K562 (cell line): ENCODE measurements around the gene SLC33A1. TPM values are rescaled to one million over a fixed set of nuclear protein-coding genes. Genes with fewer than 3 reads are reported as not detected.

ENCODE experiments used
- CREB1 ChIP-seq, 2 experiments: sonication (generic) in 1 of 2; formaldehyde crosslinking in 1 of 2; IDR thresholded peaks; 2 replicates each; pipeline versions ENCODE4 v1.6.1 to v1.8.0; 2012 to 2022; ENCODE audit warnings: inconsistent platforms in 1 of 2, mild to moderate bottlenecking in 1 of 2, missing genetic modification reagents in 1 of 2, moderate library complexity in 1 of 2
- JUN ChIP-seq, 2 experiments: sonication (generic) in 1 of 2; formaldehyde crosslinking in 1 of 2; IDR thresholded peaks; 2 replicates each; pipeline versions ENCODE4 v1.6.1 to v1.8.0; 2012 to 2022; ENCODE audit warnings: borderline replicate concordance in 2 of 2, mild to moderate bottlenecking in 2 of 2, improper control_type of control experiment in 1 of 2, low read depth in 1 of 2, low read length in 1 of 2, missing genetic modification reagents in 1 of 2
- KAT2B ChIP-seq: IDR thresholded peaks from one replicate; pipeline ENCODE4 v1.6.1; 2012; ENCODE audit warnings: low read depth, mild to moderate bottlenecking, control low read depth, inconsistent platforms, low read length, moderate library complexity
- MCM3 ChIP-seq: fragments of 450-650 bp; IDR thresholded peaks from 2 replicates; pipeline ENCODE4 v1.6.1; 2016
- MYBL2 ChIP-seq, 2 experiments: fragments of 450-650 bp in 1 of 2; sonication (generic) in 1 of 2; formaldehyde crosslinking in 1 of 2; IDR thresholded peaks; 2 replicates each; pipeline versions ENCODE4 v1.6.1 to v1.8.1; 2017 to 2022; ENCODE audit warnings: borderline replicate concordance in 1 of 2, inconsistent platforms in 1 of 2, low read depth in 1 of 2, mild to moderate bottlenecking in 1 of 2, missing genetic modification reagents in 1 of 2, moderate library complexity in 1 of 2
- MYNN ChIP-seq, 2 experiments: sonication (generic); formaldehyde crosslinking in 1 of 2; IDR thresholded peaks; 2 replicates each; pipeline versions ENCODE4 v1.5.0 to v1.6.1; 2016 to 2020; ENCODE audit warnings: antibody characterized with exemption in 1 of 2, missing genetic modification reagents in 1 of 2
- RCOR1 ChIP-seq, 2 experiments: IDR thresholded peaks; 2 replicates each; pipeline ENCODE4 v1.6.1; 2012; ENCODE audit warnings: low read depth in 2 of 2, low read length in 2 of 2, borderline replicate concordance in 1 of 2, improper control_type of control experiment in 1 of 2
- RFX1 ChIP-seq: fragments of 450-650 bp; IDR thresholded peaks from 2 replicates; pipeline ENCODE4 v1.6.1; 2016; ENCODE audit warnings: mild to moderate bottlenecking, moderate library complexity
- SP2 ChIP-seq: IDR thresholded peaks from 2 replicates; pipeline ENCODE4 v1.6.1; 2011; ENCODE audit warnings: mild to moderate bottlenecking, low read depth, low read length, moderate library complexity; ENCODE audit not compliant: poor library complexity, severe bottlenecking; ENCODE audit errors: extremely low read depth
- SREBF1 ChIP-seq: fragments of 150-350 bp; IDR thresholded peaks from 2 replicates; pipeline ENCODE4 v1.6.1; 2014; ENCODE audit warnings: antibody characterized with exemption, low read depth, low read length, borderline replicate concordance
- TAF15 ChIP-seq: fragments of 200-400 bp; formaldehyde crosslinking; IDR thresholded peaks from 2 replicates; pipeline ENCODE4 v1.6.1; 2017; ENCODE audit warnings: mild to moderate bottlenecking, low read depth, low read length, moderate library complexity
- TAF9B ChIP-seq: fragments of 450-650 bp; IDR thresholded peaks from 2 replicates; pipeline ENCODE4 v1.6.1; 2018; ENCODE audit warnings: mild to moderate bottlenecking; ENCODE audit not compliant: partially characterized antibody
- ZC3H4 ChIP-seq: sonication (generic); formaldehyde crosslinking; IDR thresholded peaks from 2 replicates; pipeline ENCODE4 v1.9.0; 2021; ENCODE audit warnings: missing genetic modification reagents, borderline replicate concordance
- ZKSCAN3 ChIP-seq: fragments of 250-450 bp; sonication (Bioruptor Pico); IDR thresholded peaks from 2 replicates; pipeline ENCODE4 v1.4.0; 2020
- ZNF134 ChIP-seq: fragments of 250-450 bp; sonication (Bioruptor Pico); conservative IDR thresholded peaks from 2 replicates; pipeline ENCODE4 v1.4.0; 2020
- ZNF41 ChIP-seq: fragments of 250-450 bp; sonication (Bioruptor Pico); conservative IDR thresholded peaks from 2 replicates; pipeline ENCODE4 v1.4.0; 2020; ENCODE audit warnings: mild to moderate bottlenecking
- ZNF79 ChIP-seq: fragments of 250-450 bp; sonication (Bioruptor Pico); IDR thresholded peaks from 2 replicates; pipeline ENCODE4 v1.4.0; 2020; ENCODE audit warnings: low read depth, mild to moderate bottlenecking, moderate library complexity
- polyA plus RNA-seq, 8 experiments: library from polyadenylated mRNA; depleted of rRNA in 4 of 8; stranded (reverse) in 5 of 8; unstranded in 3 of 8; fragments of >200 nt; fragmentation: Nextera tagmentation in 2 of 8; fragmentation: Illumina TruSeq in 1 of 8; extraction: Ambion mirVana in 2 of 8; extraction: Trizol in 1 of 8; gene quantifications; 2 replicates each; pipeline versions ENCODE4 v1.2.1 to v1.2.3, GENCODE V29; 2011 to 2014; ENCODE audit warnings: inconsistent platforms in 1 of 8, missing spikeins in 1 of 8
- total RNA-seq, 7 experiments: library from RNA; depleted of rRNA in 6 of 7; stranded (reverse); fragments of >200 nt in 6 of 7; fragmentation: Illumina TruSeq in 2 of 7; extraction: Trizol in 2 of 7; gene quantifications; 2 replicates each; pipeline versions ENCODE4 v1.2.1 to v1.2.3, GENCODE V29; 2011 to 2021; ENCODE audit warnings: low replicate concordance in 1 of 7
- TF ChIP-seq, protein P1 (sequence below): IDR thresholded peaks from 2 replicates; pipeline ENCODE4 v1.6.1; 2016; ENCODE audit warnings: missing genetic modification characterization, missing compliant biosample characterization
- TF ChIP-seq, protein P2 (sequence below), 2 experiments: fragments of 450-650 bp; IDR thresholded peaks; 2 replicates each; pipeline ENCODE4 v1.6.1; 2016
- TF ChIP-seq, protein P3 (sequence below): sonication (generic); formaldehyde crosslinking; IDR thresholded peaks from 2 replicates; pipeline ENCODE4 v1.8.0; 2022; ENCODE audit warnings: mild to moderate bottlenecking, missing genetic modification reagents, borderline replicate concordance

The SLC33A1 gene
- total and polyA plus RNA-seq, 9 of the 15 experiments (the other 6 are each of a cell fraction or from before 2014, with no cell fraction given): 6.2 to 26.8 (median 19.6) TPM

DNA sequence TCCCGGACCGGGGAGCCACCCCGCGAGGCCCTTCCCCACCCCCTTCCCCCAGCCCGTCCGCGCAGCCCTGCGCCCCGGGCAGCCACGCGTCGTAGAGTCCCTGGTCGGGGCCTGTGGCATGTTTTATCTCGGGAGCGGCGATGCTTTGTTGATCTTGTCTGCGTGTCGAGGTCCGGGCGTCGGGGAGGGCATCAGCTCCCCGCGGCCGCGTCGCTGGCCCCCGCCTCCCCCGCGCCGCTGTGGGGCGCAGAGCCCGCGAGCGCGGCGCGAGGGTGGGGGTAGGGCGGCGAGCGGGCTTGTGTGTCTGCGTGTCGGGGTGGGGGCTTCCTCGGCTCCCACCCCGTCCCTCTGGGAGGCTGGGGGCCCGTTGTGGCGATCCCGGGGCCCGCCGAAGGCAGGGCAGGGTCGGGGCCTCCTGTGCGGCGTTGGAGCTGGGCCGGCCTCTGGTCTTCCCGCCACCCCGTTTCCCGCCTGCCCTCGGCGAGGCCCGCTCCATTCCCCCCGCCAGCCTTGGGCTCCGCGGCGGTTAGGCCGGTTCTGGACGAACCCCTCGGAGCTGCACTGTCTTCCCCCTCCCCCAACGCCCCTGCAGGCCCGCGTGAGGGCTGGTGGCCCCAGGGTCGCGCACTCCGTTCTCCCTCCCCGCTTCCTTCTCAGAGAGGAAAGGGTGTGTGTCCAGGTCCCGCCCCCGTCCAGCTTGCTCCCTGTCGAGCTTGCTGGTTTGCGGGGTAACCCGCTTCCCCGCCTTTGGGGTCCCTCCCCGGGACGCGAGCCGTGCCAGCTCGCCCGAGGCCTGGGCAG is 16.9 kb upstream of the SLC33A1 start (continued):
- TF ChIP-seq, protein P1, sequence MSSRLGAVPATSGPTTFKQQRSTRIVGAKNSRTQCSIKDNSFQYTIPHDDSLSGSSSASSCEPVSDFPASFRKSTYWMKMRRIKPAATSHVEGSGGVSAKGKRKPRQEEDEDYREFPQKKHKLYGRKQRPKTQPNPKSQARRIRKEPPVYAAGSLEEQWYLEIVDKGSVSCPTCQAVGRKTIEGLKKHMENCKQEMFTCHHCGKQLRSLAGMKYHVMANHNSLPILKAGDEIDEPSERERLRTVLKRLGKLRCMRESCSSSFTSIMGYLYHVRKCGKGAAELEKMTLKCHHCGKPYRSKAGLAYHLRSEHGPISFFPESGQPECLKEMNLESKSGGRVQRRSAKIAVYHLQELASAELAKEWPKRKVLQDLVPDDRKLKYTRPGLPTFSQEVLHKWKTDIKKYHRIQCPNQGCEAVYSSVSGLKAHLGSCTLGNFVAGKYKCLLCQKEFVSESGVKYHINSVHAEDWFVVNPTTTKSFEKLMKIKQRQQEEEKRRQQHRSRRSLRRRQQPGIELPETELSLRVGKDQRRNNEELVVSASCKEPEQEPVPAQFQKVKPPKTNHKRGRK (tag): no peak
- TF ChIP-seq SREBF1 (no peak), ZNF79 (CRISPR knock-in tag) (no peak), SP2 (no peak), MYNN (IDR thresholded peaks at IDR 0.05) (no peak), MYNN (CRISPR knock-in tag; IDR thresholded peaks at IDR 0.05) (no peak), ZC3H4 (peak; percentile 41; the same call in 1 of the 2 replicates), MCM3 (no peak), CREB1 (IDR thresholded peaks at IDR 0.05) (peak; percentile 7; the same call in 1 of the 2 replicates), CREB1 (CRISPR knock-in tag; IDR thresholded peaks at IDR 0.05) (no peak; the same call in 1 of the 2 replicates), KAT2B (no peak), JUN (IDR thresholded peaks at IDR 0.05; ENCODE audit: borderline replicate concordance, low read depth, low read length) (no peak), JUN (CRISPR knock-in tag; IDR thresholded peaks at IDR 0.05; ENCODE audit: borderline replicate concordance) (no peak), TAF9B (no peak), TAF15 (no peak), RFX1 (no peak), MYBL2 (IDR thresholded peaks at IDR 0.05; ENCODE audit: low read depth) (no peak), MYBL2 (CRISPR knock-in tag; IDR thresholded peaks at IDR 0.05; ENCODE audit: borderline replicate concordance) (no peak), RCOR1 (IDR thresholded peaks at IDR 0.05; ENCODE audit: borderline replicate concordance in 1 of 2, low read depth in 2 of 2, low read length in 2 of 2) (no peak), ZNF134 (CRISPR knock-in tag) (no peak), ZKSCAN3 (CRISPR knock-in tag) (no peak), ZNF41 (CRISPR knock-in tag) (no peak)
- TF ChIP-seq, protein P2, sequence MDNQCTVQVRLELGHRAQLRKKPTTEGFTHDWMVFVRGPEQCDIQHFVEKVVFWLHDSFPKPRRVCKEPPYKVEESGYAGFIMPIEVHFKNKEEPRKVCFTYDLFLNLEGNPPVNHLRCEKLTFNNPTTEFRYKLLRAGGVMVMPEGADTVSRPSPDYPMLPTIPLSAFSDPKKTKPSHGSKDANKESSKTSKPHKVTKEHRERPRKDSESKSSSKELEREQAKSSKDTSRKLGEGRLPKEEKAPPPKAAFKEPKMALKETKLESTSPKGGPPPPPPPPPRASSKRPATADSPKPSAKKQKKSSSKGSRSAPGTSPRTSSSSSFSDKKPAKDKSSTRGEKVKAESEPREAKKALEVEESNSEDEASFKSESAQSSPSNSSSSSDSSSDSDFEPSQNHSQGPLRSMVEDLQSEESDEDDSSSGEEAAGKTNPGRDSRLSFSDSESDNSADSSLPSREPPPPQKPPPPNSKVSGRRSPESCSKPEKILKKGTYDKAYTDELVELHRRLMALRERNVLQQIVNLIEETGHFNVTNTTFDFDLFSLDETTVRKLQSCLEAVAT (IDR thresholded peaks at IDR 0.05): no peak; a peak in 1 of 4 replicates
- TF ChIP-seq, protein P3, sequence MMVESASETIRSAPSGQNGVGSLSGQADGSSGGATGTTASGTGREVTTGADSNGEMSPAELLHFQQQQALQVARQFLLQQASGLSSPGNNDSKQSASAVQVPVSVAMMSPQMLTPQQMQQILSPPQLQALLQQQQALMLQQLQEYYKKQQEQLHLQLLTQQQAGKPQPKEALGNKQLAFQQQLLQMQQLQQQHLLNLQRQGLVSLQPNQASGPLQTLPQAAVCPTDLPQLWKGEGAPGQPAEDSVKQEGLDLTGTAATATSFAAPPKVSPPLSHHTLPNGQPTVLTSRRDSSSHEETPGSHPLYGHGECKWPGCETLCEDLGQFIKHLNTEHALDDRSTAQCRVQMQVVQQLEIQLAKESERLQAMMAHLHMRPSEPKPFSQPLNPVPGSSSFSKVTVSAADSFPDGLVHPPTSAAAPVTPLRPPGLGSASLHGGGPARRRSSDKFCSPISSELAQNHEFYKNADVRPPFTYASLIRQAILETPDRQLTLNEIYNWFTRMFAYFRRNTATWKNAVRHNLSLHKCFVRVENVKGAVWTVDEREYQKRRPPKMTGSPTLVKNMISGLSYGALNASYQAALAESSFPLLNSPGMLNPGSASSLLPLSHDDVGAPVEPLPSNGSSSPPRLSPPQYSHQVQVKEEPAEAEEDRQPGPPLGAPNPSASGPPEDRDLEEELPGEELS (CRISPR knock-in tag): no peak
